ENCODE results near the gene SRPRA.

DNA sequence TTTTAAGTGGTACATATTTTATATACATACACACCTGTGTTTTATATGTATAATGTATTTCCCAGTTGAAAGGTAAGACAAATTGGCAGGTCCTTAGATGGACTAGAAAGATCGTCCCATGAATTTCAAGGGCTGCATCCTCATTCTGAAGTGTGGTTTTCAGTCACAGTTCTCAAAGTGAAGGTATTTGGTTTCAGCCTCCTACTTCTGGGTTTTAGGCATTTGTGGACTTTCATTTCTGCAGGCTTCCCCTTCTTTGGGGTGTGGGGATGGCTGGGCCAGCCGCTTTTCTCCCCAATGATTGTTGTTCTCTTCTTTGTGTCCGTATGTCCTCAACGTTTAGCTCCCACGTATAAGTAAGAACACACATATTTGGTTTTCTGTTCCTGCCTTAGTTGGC lies 45.1 kb upstream of the SRPRA start:
- TF ChIP-seq, protein P1, sequence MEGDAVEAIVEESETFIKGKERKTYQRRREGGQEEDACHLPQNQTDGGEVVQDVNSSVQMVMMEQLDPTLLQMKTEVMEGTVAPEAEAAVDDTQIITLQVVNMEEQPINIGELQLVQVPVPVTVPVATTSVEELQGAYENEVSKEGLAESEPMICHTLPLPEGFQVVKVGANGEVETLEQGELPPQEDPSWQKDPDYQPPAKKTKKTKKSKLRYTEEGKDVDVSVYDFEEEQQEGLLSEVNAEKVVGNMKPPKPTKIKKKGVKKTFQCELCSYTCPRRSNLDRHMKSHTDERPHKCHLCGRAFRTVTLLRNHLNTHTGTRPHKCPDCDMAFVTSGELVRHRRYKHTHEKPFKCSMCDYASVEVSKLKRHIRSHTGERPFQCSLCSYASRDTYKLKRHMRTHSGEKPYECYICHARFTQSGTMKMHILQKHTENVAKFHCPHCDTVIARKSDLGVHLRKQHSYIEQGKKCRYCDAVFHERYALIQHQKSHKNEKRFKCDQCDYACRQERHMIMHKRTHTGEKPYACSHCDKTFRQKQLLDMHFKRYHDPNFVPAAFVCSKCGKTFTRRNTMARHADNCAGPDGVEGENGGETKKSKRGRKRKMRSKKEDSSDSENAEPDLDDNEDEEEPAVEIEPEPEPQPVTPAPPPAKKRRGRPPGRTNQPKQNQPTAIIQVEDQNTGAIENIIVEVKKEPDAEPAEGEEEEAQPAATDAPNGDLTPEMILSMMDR (IDR thresholded peaks at IDR 0.05; ENCODE audit: low read depth, low read length, missing input control), result no peak
- TF ChIP-seq TAF1 (conservative IDR thresholded peaks at IDR 0.05), result no peak

Data from liver (tissue), 3 donors.